GM11168 (cell line): ENCODE results near the gene KHSRP.

ENCODE experiments used
- in situ Hi-C: fragments of 300-500 bp; cut with MboI; formaldehyde crosslinking; loops from one replicate; pipeline ENCODE4 v1.12.0; 2022; ENCODE audit warnings: low sequenced_read_pairs; ENCODE audit not compliant: unreplicated experiment

Gene KHSRP

DNA sequence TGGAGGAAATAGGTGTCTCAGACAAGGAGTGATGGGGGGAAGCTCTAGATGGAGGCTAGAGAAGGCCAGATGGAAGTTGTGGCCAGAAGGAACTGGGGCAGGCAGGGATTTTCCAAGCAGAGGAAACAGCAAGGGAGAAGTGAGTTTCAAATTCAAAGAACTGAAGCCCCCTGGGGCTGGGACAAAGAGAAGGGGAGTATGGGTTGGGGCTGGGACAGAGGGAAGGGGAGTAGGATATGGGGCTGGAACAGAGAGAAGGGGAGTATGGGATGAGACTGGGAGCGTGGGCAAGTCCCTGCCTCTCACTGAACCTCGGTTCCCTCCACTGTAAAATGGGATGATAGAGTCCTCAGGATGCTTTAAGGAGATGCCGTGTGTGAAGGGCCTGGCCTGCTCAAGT lies 29.8 kb downstream of the KHSRP start:
- in situ Hi-C loops: no loop called here

DNA sequence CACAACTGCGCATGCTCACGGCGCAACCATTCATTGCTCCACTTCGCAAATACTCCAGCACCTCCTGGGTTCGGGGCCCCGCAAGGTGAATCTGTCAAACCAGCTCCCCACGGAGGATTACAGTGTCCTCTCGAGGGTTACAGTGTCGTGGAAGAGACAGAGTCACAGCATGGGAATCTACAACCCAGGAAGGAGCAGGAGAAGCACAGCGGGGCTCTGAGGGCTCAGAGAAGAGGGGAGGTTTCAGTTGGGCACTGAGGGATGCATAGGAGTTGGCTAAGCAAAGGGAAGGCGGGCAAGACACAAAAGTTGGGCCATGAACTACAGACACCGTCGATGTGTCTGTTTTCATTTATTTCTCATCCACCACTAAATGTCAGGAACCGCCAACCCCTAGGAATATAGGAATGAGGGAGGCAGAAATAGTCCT lies 30.6 kb downstream of the KHSRP start:
- in situ Hi-C loops: no loop called here

DNA sequence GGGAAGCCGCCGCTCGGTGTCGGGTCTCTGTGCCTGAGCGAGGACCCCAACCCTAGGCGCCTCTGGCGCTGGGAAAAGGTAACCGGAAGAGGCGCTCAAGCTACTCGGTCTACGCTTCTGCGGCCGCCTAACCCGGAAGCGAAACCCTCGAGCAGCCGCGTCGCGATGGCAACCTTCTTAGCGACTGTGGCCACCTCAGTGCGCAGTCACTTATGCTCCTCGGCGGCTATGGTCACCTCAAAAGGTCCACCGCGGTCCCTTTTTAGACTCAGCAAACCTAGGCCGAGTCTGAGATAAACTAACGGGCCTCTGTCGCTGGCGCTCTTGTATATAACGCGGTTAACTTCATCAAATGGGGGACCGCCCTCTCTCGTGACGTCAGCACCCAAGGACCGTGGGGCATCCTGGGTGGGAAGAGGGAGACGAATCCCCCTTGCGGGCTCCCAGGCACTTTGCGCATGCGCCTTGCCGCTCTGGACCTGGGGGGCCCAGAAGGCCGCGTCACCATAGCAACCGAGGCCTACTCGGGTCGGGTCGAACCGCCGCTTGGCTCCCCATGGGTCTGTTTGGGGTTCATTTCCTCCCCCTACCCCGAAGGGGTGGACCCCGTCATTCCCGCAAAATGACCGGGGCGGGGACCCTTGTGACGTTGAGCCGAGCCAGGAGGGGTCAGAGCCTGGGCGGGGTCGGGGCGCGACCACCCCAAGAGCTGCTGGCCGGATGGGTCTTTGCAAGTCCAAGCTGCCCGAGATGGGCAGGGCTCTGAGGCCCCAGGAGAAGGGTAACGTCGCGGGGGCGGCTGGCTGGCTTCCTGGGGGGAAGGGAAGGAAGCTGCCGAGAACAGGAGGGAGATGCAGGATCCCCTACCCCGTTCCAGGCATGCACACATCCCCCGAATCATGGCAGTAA lies 31.3 kb downstream of the KHSRP start, which contains the start of gene GTF2F1:
Gene GTF2F1 (minus strand): TSS at position 91 of the 909 bp plus-strand sequence. CDS start 169 bp downstream, outside the sequence.
- in situ Hi-C loops: no loop called here

GRCh38 chr19:6392221-6393073 lies 32.2 kb downstream of the KHSRP start:
- in situ Hi-C loops: no loop called here

GRCh38 chr19:6387372-6387771 lies 37.2 kb downstream of the KHSRP start:
- in situ Hi-C loops: no loop called here

- in situ Hi-C loops: no loop called here
Measured at GRCh38 chr19:6384381-6384780, 40.2 kb downstream of the KHSRP start.

DNA sequence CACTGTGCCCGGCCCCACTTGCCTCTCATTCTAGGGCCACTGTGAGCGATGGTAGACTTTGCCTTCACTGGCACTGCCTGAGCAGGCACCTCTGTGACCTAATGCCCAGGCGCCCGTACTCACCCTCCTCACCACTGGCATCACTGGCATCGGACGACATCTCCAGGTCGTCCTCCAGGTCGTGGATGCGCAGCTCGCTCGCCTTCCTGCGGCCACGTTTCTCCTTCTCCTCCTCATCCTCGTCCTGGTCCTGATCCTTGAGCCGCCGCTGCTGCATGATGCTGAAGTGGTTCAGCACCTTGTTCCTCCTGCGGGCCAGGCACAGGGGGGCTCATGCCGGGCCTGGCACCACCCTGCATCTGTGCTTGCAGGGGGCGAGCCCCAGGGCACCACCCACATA lies 41.4 kb downstream of the KHSRP start:
- in situ Hi-C loops: no loop called here

DNA sequence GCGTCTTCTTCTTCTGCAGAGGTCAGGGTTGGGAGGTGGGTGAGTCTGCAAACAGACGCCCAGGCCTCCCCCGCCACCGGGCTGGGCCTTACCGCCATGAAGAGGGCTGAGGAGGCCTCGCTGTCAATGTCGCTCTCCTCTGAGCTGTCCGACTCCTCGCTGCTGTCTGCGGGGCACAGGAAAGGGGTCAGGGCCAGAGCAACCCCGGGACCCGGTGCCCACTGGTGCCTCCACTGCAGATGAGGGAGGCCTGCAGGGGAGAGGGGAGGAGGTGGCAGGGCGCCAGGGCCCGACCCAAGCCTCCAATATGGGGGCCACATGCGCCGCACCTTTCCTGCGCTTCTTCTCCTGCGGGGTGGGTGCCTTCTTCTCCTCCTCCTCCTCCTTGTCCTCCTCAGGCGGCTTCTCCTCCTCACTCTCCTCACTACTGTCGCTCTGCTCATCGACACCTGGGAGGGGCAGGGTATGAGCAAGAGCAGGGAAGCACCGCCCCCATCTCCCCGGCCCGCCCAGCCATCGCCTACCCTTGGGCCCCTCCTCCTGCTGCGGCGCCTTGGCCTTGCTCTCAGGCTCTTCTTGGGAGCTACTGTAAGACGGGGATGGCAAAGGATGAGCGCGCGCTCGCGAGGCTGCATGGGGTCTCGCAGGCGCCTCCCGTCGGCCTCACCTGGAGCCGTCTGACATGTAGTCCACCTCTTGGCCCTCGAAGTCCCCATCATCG lies 43.4 kb downstream of the KHSRP start:
- in situ Hi-C loops: no loop called here

GRCh38 chr19:6379744-6380143 lies 44.9 kb downstream of the KHSRP start:
- in situ Hi-C loops: no loop called here

GRCh38 chr19:6378486-6378885 lies 46.1 kb downstream of the KHSRP start:
- in situ Hi-C loops: no loop called here

DNA sequence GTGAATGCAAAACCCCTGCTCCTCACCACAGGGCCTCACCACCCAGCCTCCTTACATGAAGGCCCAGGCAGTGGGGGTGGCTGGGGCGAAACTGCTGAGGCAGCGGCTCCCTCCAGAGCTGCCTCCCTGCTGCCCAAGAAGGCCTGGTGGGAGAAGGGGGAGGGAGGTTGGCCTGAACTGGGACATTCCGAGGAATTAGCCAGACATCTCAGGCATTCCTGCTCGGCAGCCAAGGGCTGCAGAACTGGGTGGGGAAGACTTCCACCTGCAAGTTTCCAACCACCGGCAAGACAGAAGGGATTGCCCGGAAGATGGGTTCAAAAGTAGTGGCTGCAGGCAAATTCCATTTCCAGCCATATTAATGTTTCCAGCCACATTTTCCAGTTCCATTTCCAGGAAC lies 46.6 kb downstream of the KHSRP start:
- in situ Hi-C loops: no loop called here

DNA sequence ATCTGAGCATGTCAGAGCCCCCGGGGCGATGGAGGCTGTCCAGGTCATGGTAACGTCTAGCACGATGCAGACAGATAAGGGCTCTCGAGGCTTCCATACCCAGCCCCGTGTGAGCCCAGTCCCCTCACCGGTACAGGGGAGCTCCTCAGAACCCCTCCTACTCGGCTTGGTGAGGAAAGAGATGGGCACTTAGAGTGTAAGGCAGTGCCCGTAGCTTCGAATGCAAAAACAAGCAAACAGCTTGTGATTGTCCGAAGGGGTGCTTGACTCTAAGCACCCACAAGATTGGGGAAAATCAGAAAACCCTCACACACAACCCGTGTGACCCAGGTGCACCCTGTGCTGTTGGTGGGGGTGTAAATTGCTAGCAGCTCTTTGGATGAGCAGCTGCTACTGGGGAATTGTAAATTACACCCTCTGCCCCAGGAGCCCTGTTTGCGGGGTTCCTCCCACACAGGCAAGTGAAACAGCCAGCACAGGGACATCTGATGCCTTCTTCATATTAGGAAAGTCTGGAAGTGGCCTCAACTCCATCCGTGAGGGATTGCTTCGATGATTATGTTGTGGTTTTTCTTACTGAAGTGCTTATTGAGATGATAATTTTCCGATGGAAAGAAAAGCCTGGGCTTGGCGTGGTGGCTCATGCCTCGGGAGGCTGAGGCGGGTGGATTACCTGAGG lies 48.0 kb downstream of the KHSRP start:
- in situ Hi-C loops: no loop called here

DNA sequence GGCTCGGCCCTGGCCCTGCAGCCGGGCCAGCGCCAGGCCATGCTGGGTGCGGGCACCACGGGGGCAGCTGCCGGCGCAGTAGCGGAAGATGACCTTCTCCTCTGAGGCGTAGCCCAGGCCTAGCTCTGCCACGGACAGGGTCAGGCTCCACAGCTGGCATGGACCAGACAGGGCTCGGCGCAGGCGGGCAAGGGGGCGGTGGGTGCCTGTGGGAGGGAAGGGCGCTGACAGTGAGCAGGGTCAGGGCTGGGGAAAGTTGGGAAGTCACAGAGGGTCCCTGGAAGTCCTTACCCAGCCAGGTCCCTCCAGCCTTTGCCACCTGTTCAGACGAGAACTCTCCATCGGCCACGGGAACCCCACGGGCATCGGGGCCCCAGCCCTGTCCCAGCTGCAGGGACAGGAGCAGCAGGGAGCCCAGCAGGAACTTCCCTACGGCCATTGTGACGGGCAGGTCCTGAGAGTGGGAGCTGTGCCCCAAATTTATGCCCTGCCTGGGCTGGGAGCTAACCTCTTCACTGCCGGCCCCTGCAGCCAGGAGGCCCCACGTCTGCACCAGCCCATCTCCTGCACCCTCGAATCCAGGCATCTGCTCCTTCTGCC lies 49.1 kb downstream of the KHSRP start, which contains the start of gene PSPN:
Gene PSPN (minus strand): TSS at position 523 of the 600 bp plus-strand sequence. CDS start 84 bp downstream, at position 439.
- in situ Hi-C loops: no loop called here

- in situ Hi-C loops: no loop called here
Measured at GRCh38 chr19:6374711-6375410, 49.8 kb downstream of the KHSRP start.

DNA sequence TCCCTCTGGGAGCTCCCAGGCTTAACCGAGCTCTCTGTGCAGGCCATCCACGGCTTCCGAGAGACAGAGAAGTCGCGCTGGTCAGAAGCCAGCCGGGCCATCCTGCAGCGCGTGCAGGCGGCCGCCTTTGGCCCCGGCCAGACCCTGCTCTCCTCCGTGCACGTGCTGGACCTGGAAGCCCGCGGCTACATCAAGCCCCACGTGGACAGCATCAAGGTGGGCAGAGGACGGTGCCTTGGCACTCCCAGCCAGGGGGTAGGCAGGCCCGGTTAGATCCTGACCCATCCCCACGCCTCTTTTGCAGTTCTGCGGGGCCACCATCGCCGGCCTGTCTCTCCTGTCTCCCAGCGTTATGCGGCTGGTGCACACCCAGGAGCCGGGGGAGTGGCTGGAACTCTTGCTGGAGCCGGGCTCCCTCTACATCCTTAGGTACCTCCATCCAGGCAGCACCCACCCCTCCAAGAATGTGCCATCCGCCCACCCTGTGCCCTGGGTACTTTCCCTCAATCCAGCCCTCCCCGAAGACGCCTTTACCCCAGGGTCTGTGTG lies 50.4 kb downstream of the KHSRP start:
- in situ Hi-C loops: no loop called here

GRCh38 chr19:6373813-6374108 lies 50.9 kb downstream of the KHSRP start:
- in situ Hi-C loops: no loop called here

- in situ Hi-C loops: no loop called here
Measured at GRCh38 chr19:6373096-6373812, 51.4 kb downstream of the KHSRP start.

DNA sequence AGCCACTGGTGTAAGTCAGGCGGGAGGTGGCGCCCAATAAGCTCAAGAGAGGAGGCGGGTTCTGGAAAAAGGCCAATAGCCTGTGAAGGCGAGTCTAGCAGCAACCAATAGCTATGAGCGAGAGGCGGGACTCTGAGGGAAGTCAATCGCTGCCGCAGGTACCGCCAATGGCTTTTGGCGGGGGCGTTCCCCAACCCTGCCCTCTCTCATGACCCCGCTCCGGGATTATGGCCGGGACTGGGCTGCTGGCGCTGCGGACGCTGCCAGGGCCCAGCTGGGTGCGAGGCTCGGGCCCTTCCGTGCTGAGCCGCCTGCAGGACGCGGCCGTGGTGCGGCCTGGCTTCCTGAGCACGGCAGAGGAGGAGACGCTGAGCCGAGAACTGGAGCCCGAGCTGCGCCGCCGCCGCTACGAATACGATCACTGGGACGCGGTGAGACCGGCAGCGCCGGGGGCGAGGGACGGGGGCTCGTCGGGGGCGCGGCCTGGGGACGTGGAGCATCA lies 52.0 kb downstream of the KHSRP start, which contains the start of gene ALKBH7:
Gene ALKBH7 (plus strand): TSS at position 201 of the 502 bp plus-strand sequence. CDS start 27 bp downstream, at position 228.
- in situ Hi-C loops: no loop called here
